ENCODE measurements around the gene UQCRHL. TPM values are rescaled to one million over a fixed set of nuclear protein-coding genes. Genes with fewer than 3 reads are reported as not detected.

UQCRHL gene
- polyA plus RNA-seq, 2 of the 4 experiments (the other 2 are of a cell fraction), result 0.68 to 4.1 TPM

DNA sequence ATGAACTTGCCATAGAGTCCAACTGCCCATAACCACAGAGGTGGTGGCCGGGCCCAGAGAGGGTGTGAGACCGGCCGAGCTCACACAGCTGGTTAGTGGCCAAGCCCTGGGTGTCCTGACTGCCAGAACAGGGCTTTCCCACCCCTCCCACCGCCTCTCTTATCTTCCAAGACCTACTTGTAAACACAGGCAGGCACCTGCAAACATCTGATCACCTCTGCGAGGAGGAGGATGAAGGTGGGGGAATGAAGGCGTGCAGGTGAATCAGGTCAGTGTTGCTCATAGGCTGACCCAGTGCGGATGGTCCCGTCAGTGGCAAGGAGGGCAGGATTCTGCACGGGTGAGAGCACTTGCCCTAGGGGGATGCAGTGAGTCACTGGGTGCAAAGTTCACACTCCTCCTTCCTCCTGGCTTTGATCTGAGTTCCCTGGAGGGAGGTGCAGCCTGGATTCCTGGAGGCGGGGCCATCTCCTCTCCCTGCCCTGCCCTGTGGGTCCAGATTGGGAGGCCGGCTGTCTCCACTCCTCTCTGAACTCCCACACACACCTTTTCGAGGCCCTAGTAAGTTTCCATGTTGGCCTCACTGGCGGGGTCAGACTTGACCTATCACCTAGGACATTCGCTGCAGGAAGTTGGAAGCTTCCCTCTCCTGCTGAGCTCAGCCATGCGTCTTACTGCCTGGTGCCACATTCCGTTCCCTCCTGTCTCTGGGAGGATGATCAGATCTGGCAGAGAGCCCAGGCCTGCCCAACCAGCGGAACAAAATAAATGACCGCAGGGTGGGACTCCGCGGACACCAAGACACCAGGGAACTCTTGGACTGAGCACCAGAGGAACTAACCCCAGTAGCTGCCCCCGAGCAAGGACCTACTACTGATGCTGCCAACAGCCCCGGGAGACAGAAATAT lies 7.3 kb downstream of the UQCRHL start:
- DNase-seq (ENCODE audit: low read depth in 1 of 2, low spot score in 1 of 2) (peak; percentile 89 to 97), ATAC-seq (peak; percentile 65 to 77), FAIRE-seq (no peak)
- Histone ChIP-seq H3K27ac (peak overlapping the region; percentile 92 to 99), H3K4me2 (peak overlapping the region; percentile 99), H3K4me1 (peaks cover 57% of the 10 kb centered on the region), H3K4me3 (peak overlapping the region; percentile 56), H3K9me3 (no peaks in the 10 kb centered on the region)
- ChIA-PET POLR2A (interaction anchor here (0.6 to 8.3 kb wide), 8 partner anchors 10 to 176 kb away, joined by 3 to 98 read pairs (median 7); partner anchors contain the start of genes SPEN and ZBTB17), CTCF (interaction anchor here (0.8 to 2.2 kb wide), 7 partner anchors 8 to 144 kb away, joined by 3 to 14 read pairs (median 3); partner anchors contain the start of gene SPEN)
- whole genome bisulfite sequencing (ENCODE audit: missing lambda C conversion rate), result 3% methylated on average over 14 of the region's 22 CpGs
- TF ChIP-seq, protein P1, sequence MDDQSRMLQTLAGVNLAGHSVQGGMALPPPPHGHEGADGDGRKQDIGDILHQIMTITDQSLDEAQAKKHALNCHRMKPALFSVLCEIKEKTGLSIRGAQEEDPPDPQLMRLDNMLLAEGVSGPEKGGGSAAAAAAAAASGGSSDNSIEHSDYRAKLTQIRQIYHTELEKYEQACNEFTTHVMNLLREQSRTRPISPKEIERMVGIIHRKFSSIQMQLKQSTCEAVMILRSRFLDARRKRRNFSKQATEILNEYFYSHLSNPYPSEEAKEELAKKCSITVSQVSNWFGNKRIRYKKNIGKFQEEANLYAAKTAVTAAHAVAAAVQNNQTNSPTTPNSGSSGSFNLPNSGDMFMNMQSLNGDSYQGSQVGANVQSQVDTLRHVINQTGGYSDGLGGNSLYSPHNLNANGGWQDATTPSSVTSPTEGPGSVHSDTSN (IDR thresholded peaks at IDR 0.05), result peak; percentile 74
- TF ChIP-seq JUNB (IDR thresholded peaks at IDR 0.05), result peak; percentile 79
- TF ChIP-seq HOXB13 (CRISPR knock-in tag; IDR thresholded peaks at IDR 0.05; ENCODE audit: low read depth), result no peak
- TF ChIP-seq HEYL (CRISPR knock-in tag; IDR thresholded peaks at IDR 0.05), result no peak
- TF ChIP-seq, protein P2, sequence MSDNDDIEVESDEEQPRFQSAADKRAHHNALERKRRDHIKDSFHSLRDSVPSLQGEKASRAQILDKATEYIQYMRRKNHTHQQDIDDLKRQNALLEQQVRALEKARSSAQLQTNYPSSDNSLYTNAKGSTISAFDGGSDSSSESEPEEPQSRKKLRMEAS (IDR thresholded peaks at IDR 0.05), result peak; percentile 73
- TF ChIP-seq RAD21 (conservative IDR thresholded peaks at IDR 0.05 in 1 of 2, IDR thresholded peaks at IDR 0.05 in 1 of 2), result no peak; a peak in 1 of 5 replicates
- TF ChIP-seq RCOR1 (IDR thresholded peaks at IDR 0.05; ENCODE audit: low read depth, low read length), result no peak
- peak; percentile 86 for TF ChIP-seq ZFP36 (IDR thresholded peaks at IDR 0.05; ENCODE audit: borderline replicate concordance, partially characterized antibody)
- TF ChIP-seq, protein P3, sequence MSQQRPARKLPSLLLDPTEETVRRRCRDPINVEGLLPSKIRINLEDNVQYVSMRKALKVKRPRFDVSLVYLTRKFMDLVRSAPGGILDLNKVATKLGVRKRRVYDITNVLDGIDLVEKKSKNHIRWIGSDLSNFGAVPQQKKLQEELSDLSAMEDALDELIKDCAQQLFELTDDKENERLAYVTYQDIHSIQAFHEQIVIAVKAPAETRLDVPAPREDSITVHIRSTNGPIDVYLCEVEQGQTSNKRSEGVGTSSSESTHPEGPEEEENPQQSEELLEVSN (IDR thresholded peaks at IDR 0.05; ENCODE audit: borderline replicate concordance, low read depth), result peak; percentile 35; the same call in 1 of the 2 replicates
- TF ChIP-seq FOSL2 (IDR thresholded peaks at IDR 0.05), result peak; percentile 65
- TF ChIP-seq FOSL2 (CRISPR knock-in tag; IDR thresholded peaks at IDR 0.05), result peak; percentile 96
- TF ChIP-seq BHLHE40 (IDR thresholded peaks at IDR 0.05; ENCODE audit: low read depth, low read length), result peak; percentile 62; the same call in 1 of the 2 replicates
- peak; percentile 66 to 72; a peak in 4 of 5 replicates for TF ChIP-seq JUN (IDR thresholded peaks at IDR 0.05)
- peak; percentile 92 for TF ChIP-seq GATA3 (IDR thresholded peaks at IDR 0.05; ENCODE audit: borderline replicate concordance)
- TF ChIP-seq CHD4 (IDR thresholded peaks at IDR 0.05; ENCODE audit: borderline replicate concordance), result no peak
- TF ChIP-seq, protein P4, sequence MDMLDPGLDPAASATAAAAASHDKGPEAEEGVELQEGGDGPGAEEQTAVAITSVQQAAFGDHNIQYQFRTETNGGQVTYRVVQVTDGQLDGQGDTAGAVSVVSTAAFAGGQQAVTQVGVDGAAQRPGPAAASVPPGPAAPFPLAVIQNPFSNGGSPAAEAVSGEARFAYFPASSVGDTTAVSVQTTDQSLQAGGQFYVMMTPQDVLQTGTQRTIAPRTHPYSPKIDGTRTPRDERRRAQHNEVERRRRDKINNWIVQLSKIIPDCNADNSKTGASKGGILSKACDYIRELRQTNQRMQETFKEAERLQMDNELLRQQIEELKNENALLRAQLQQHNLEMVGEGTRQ (IDR thresholded peaks at IDR 0.05), result no peak
- no peak for TF ChIP-seq EHMT2 (IDR thresholded peaks at IDR 0.05; ENCODE audit: low read depth)
- TF ChIP-seq CEBPB (IDR thresholded peaks at IDR 0.05), result peak in 1 of 2 experiments; percentile 20; a peak in 2 of 4 replicates
- peak; percentile 5; the same call in 1 of the 2 replicates for TF ChIP-seq POLR2A (IDR thresholded peaks at IDR 0.05; ENCODE audit: low read length)
- TF ChIP-seq ESRRA (IDR thresholded peaks at IDR 0.05; ENCODE audit: borderline replicate concordance, low read length), result 0 out of 2 replicates have a peak, but pooled peaks have one; percentile 49
- no peak for TF ChIP-seq KDM5A (IDR thresholded peaks at IDR 0.05)
- TF ChIP-seq, protein P5, sequence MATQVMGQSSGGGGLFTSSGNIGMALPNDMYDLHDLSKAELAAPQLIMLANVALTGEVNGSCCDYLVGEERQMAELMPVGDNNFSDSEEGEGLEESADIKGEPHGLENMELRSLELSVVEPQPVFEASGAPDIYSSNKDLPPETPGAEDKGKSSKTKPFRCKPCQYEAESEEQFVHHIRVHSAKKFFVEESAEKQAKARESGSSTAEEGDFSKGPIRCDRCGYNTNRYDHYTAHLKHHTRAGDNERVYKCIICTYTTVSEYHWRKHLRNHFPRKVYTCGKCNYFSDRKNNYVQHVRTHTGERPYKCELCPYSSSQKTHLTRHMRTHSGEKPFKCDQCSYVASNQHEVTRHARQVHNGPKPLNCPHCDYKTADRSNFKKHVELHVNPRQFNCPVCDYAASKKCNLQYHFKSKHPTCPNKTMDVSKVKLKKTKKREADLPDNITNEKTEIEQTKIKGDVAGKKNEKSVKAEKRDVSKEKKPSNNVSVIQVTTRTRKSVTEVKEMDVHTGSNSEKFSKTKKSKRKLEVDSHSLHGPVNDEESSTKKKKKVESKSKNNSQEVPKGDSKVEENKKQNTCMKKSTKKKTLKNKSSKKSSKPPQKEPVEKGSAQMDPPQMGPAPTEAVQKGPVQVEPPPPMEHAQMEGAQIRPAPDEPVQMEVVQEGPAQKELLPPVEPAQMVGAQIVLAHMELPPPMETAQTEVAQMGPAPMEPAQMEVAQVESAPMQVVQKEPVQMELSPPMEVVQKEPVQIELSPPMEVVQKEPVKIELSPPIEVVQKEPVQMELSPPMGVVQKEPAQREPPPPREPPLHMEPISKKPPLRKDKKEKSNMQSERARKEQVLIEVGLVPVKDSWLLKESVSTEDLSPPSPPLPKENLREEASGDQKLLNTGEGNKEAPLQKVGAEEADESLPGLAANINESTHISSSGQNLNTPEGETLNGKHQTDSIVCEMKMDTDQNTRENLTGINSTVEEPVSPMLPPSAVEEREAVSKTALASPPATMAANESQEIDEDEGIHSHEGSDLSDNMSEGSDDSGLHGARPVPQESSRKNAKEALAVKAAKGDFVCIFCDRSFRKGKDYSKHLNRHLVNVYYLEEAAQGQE (IDR thresholded peaks at IDR 0.05), result no peak
- TF ChIP-seq EP300 (IDR thresholded peaks at IDR 0.05), result peak; percentile 57 to 65; a peak in 3 of 5 replicates
- no peak for TF ChIP-seq CHD2 (IDR thresholded peaks at IDR 0.05; ENCODE audit: low read length, partially characterized antibody)
- TF ChIP-seq SREBF2 (IDR thresholded peaks at IDR 0.05), result no peak
- TF ChIP-seq RARB (CRISPR knock-in tag; IDR thresholded peaks at IDR 0.05), result peak; percentile 48; the same call in 1 of the 2 replicates
- TF ChIP-seq TP53 (CRISPR knock-in tag; IDR thresholded peaks at IDR 0.05), result peak; percentile 7; the same call in 1 of the 2 replicates

Data from A549 (cell line).